Tibial nerve (tissue), 4 donors: ENCODE measurements around the gene CCDC188. TPM values are rescaled to one million over a fixed set of nuclear protein-coding genes. Genes with fewer than 3 reads are reported as not detected.

Source experiments
- DNase-seq, 2 donors: peaks; one replicate each; pipeline ENCODE4 v3.0.0-alpha.2; 2019; ENCODE audit warnings: low spot score in 2 of 2
- H3K27ac ChIP-seq, 4 donors: fragments of 200-600 bp; sonication (generic) in 3 of 4; one replicate each; pipeline ENCODE4 v1.5.1; 2017 to 2019; ENCODE audit warnings: mild to moderate bottlenecking in 1 of 4
- H3K27me3 ChIP-seq, 2 donors: fragments of 200-600 bp; sonication (generic) in 1 of 2; one replicate each; pipeline versions ENCODE4 v1.5.1 to v1.6.0; 2017 to 2019
- H3K36me3 ChIP-seq, 3 donors: fragments of 200-600 bp; sonication (generic); one replicate each; pipeline ENCODE4 v1.5.1; 2018 to 2019
- H3K4me1 ChIP-seq, 4 donors: fragments of 200-600 bp; sonication (generic) in 3 of 4; one replicate each; pipeline ENCODE4 v1.5.1; 2017 to 2019
- H3K4me3 ChIP-seq, 4 donors: fragments of 200-600 bp; sonication (generic) in 3 of 4; one replicate each; pipeline ENCODE4 v1.5.1; 2017 to 2019; ENCODE audit warnings: mild to moderate bottlenecking in 1 of 4, moderate library complexity in 1 of 4
- H3K9me3 ChIP-seq, 4 donors: fragments of 200-600 bp; sonication (generic) in 3 of 4; one replicate each; pipeline ENCODE4 v1.5.1; 2017 to 2019
- CTCF ChIP-seq, 5 experiments: fragments of 200-600 bp in 3 of 5; fragments of 450-650 bp in 2 of 5; sonication (generic) in 3 of 5; IDR thresholded peaks; one replicate each; pipeline ENCODE4 v1.5.1; 2016 to 2019; ENCODE audit warnings: antibody characterized with exemption in 5 of 5, mild to moderate bottlenecking in 3 of 5, moderate library complexity in 2 of 5
- EP300 ChIP-seq, 2 donors: sonication (generic); formaldehyde crosslinking; IDR thresholded peaks; one replicate each; pipeline ENCODE4 v1.6.1; 2017; ENCODE audit warnings: antibody characterized with exemption in 2 of 2, mild to moderate bottlenecking in 1 of 2
- POLR2A ChIP-seq, 2 donors: fragments of 450-650 bp; IDR thresholded peaks; one replicate each; pipeline ENCODE4 v1.6.1; 2017; ENCODE audit warnings: antibody characterized with exemption in 2 of 2, mild to moderate bottlenecking in 2 of 2, moderate library complexity in 2 of 2
- WGBS, 2 donors: methylation state at CpG; one replicate each; pipeline ENCODE4 v1.1.5; 2018; 5-methylcytosine and 5-hydroxymethylcytosine counted together
- total RNA-seq, 4 donors: library from RNA; depleted of rRNA; stranded (reverse); fragments of >200 nt; gene quantifications; one replicate each; pipeline ENCODE4 v1.1.0, GENCODE V29; 2016

CCDC188 gene
- total RNA-seq, 4 donors from 2014 or later, result 1.5 to 12.4 (median 6.6) TPM

GRCh38 chr22:20131859-20132685, 18.8 kb downstream of the CCDC188 start:
- Histone ChIP-seq H3K9me3 (no peaks in the 10 kb centered on the region), H3K4me1 (peaks cover 0 to 64% (median 42%) of the 10 kb centered on the region in 4 donors), H3K4me3 (peak overlapping the region; percentile 80 to 99 (median 90)), H3K27ac (peak overlapping the region; percentile 66 to 94 (median 80)), H3K27me3 (no peaks in the 10 kb centered on the region), H3K36me3 (peaks cover 0 to 11% (median 0%) of the 10 kb centered on the region in 3 donors)
- DNase-seq, result no peak
- WGBS, 2 donors, result 0% methylated on average over 18 to 35 of the region's 72 CpGs
- TF ChIP-seq CTCF (IDR thresholded peaks at IDR 0.05) (no peak), POLR2A (IDR thresholded peaks at IDR 0.05) (no peak), EP300 (IDR thresholded peaks at IDR 0.05) (no peak)

DNA sequence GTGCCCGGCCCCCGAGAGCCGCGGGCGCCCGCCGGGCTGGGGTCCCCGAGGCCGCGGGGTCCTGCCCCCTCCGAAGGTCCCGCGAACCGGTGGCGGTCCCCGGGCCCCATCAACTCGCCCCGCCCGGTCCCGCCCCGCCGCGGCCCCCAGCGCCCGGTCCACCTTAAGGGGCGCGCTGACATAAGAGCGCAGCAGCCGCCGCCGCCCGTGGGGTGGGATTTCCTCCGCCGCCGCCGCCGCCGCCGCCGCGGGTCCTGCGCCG, 19.3 kb downstream of the CCDC188 start, which contains the start of gene ZDHHC8:
TSS of gene ZDHHC8 (plus strand) at position 208 of the 262 bp plus-strand sequence. CDS start 144 bp downstream, outside the sequence.
- H3K27ac ChIP-seq, result peak within 1 kb of the TSS; percentile 94 to 100 (median 95)

DNA sequence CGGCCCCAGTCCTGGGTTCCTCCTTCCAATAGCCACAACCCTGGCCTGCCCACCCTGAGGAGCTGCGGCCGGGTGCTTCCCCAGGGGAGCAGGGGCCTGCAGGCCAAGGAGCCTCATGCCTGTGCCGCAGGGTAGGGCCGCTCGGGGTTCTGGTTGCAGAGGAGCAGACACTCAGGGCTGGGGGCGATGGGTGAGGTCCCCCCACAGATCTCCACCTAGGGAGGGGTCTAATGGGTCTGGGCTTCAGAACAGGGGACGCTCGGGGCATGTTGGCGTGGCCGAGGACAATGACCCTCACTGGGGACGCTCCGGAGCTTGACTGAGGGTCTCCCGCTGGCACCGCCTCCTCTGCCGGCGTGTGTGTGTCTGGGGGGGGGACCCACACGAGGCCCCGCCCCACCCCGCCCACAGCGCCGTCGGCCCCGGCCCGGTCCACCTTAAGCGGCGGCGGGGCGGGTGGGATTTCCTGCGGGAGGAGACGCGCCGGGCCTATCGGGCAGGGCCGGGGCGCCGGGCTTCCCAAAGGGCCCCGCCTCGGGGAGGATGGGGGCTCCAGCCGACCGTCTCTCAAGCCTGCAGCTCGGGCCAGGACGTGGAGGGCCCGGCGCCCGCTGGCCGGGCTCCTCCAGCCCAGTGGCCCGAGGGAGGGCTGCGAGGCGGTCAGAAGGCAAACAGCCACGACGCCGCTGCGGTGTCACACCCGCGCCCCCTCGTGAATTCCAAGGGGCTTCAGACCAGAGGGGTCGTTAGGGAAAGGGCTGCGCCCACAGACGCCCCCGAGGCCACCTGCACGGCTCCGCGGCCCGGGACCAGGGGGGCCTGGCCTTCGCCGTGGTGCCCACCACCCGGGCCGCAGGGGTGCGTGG, 19.9 kb downstream of the CCDC188 start:
- peak; percentile 70 to 79 for DNase-seq
- H3K27me3 ChIP-seq, result no peaks in the 10 kb centered on the region
- TF ChIP-seq POLR2A (IDR thresholded peaks at IDR 0.05) (no peak), CTCF (IDR thresholded peaks at IDR 0.05) (peak in 1 of 5 experiments; percentile 21), EP300 (IDR thresholded peaks at IDR 0.05) (peak in 1 of 2 donors; percentile 65)
- H3K4me3 ChIP-seq, result peak overlapping the region; percentile 80 to 99 (median 95)
- peaks cover 0 to 22% (median 1%) of the 10 kb centered on the region in 3 donors for H3K36me3 ChIP-seq
- H3K4me1 ChIP-seq, result peaks cover 0 to 53% (median 32%) of the 10 kb centered on the region in 4 donors
- H3K27ac ChIP-seq, result peak overlapping the region; percentile 94 to 100 (median 95)
- 3 to 5% methylated on average over 7 to 37 of the region's 70 CpGs for WGBS, 2 donors
- no peaks in the 10 kb centered on the region for H3K9me3 ChIP-seq

More for the DNA sequence above, 19.3 kb downstream of the CCDC188 start, which contains the start of gene ZDHHC8:
- WGBS, 2 donors, result 0% methylated on average over 20 of the region's 43 CpGs; no CpG with 5 or more reads in 1 of the 2 donors
- peaks cover 0 to 17% (median 0%) of the 10 kb centered on the region in 3 donors for H3K36me3 ChIP-seq
- H3K4me1 ChIP-seq, result peaks cover 0 to 59% (median 37%) of the 10 kb centered on the region in 4 donors
- DNase-seq, result no peak
- no peaks in the 10 kb centered on the region for H3K9me3 ChIP-seq
- no peak for TF ChIP-seq EP300 (IDR thresholded peaks at IDR 0.05)
- no peak for TF ChIP-seq POLR2A (IDR thresholded peaks at IDR 0.05)
- TF ChIP-seq CTCF (IDR thresholded peaks at IDR 0.05), result no peak
- peak within 1 kb of the TSS; percentile 80 to 99 (median 95) for H3K4me3 ChIP-seq
- H3K27me3 ChIP-seq, result no peaks in the 10 kb centered on the region

GRCh38 chr22:20130319-20130718, 20.5 kb downstream of the CCDC188 start:
- Histone ChIP-seq H3K4me3 (peak overlapping the region in 2 of 4 donors; percentile 93 to 97), H3K4me1 (peaks cover 0 to 47% (median 26%) of the 10 kb centered on the region in 4 donors), H3K27me3 (no peaks in the 10 kb centered on the region), H3K27ac (peak overlapping the region; percentile 94 to 100 (median 95)), H3K36me3 (peaks cover 0 to 29% (median 6%) of the 10 kb centered on the region in 3 donors), H3K9me3 (no peaks in the 10 kb centered on the region)
- TF ChIP-seq EP300 (IDR thresholded peaks at IDR 0.05), result no peak
- no peak for TF ChIP-seq CTCF (IDR thresholded peaks at IDR 0.05)
- TF ChIP-seq POLR2A (IDR thresholded peaks at IDR 0.05), result no peak
- no peak for DNase-seq
- 60 to 69% methylated on average over 1 to 3 of the region's 3 CpGs for WGBS, 2 donors
